GM21526 (cell line): ENCODE data around the gene TAF12.
A peak's percentile ranks its signal among the peaks of the same experiment; 100 is the strongest.
"Not testable (repeated sequence)": the region's sequence is repeated elsewhere in the genome, so short reads cannot be mapped to it uniquely, and the experiment has no call there.

ENCODE experiments used
- ATAC-seq: cut with Tn5 transposase; IDR thresholded peaks from one replicate; pipeline ENCODE4 v1.9.1; 2021; ENCODE audit warnings: moderate library complexity; ENCODE audit not compliant: unreplicated experiment, low FRiP score

The TAF12 gene

DNA sequence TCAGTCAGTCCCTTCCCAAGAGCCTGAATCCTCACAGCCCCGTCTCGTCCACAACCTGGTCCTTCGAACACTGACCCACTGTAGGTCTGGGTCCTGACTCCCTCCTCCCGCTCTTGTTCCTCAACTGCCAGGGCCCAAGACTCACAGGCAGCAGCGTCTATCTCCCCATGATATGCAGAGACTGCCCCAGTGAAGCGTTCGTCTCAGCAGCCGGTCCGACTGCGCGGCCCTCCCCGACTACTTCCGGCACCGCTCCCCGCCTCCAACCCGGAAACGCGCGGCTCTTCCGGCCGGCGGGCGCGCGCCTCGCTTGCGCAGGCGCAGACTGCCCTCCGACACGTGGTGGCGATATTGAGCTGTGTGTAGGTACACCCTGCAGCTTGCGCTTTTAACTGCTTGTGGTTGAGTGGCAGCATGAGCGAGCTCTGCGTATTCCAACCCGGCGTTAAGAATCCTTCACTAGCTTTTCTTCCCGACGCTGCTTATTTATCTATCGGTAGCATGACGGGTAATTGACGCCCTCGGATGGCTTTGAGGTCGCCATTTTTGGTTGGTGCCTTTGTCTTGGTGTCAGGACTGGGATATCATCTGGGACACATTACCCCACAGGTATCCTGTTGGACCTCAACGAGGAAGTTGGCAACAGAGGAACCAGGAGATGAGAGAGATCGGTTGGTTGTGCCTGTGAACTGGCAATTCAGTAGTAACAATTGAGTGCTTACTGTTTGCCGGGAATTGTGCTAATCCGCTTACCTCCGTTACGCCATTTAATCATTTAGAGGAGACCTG, at the start of gene TAF12:
TSS of gene TAF12 (minus strand) at position 221 of the 789 bp plus-strand sequence. CDS start 20,986 bp downstream, outside the sequence.
- peak; percentile 50 for ATAC-seq

GRCh38 chr1:28691627-28692026, 48.8 kb upstream of the TAF12 start:
- ATAC-seq, result not testable (repeated sequence)

GRCh38 chr1:28684937-28685336, 42.1 kb upstream of the TAF12 start:
- ATAC-seq, result no peak

DNA sequence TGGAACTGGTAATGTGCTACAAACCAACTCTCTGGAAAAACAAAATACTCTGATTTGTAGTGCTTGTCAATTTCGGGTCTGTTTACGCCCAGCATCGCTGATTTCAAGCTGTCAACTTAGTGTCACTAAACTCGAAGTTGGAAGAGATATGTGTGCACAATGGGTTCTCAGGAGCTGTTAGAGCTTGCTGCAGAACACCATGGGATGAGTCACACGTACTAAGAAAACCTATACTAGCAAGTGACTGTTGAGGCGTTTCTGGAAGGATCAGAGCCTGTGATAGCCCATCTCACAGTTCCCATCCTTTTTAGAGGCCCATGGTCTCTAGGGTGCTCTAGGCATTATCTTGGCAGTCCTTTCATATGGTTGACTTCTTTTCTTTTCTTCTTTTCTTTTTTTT, 40.0 kb upstream of the TAF12 start:
- ATAC-seq, result no peak

DNA sequence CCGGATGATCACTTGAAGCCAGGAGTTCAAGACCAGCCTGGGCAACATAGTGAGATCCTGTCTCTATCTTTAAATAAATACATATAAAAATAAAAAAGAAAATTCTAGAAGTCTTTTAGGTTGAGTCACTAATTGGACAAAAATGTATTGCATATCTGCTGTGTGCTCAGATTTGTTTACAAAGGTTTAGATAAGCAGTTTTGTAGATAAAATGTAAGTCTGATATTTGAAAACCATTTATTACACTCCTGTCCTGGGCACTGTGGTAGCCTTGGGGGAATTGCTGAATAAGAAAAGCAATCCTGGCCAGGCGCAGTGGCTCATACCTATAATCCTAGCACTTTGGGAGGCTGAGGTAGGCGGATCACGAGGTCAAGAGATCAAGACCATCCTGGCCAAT, 37.3 kb upstream of the TAF12 start:
- no peak for ATAC-seq

DNA sequence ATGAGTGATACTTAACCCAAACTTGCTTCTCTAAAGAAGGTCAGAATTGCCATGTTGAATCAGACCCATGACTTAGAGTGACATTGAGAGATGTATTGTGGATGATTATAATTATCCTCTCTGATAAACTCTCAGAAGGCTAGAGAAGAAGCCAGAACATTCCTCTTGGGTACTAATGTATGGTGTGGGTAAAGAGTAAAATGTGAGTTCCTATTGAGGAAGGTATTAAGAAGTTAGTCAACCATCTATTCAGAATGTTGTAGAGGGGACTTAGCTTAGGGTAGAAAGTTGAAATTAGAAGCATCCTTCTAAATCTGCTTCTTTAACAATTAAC, 33.0 kb upstream of the TAF12 start:
- ATAC-seq, result no peak

GRCh38 chr1:28672971-28673370, 30.1 kb upstream of the TAF12 start:
- ATAC-seq, result not testable (repeated sequence)

DNA sequence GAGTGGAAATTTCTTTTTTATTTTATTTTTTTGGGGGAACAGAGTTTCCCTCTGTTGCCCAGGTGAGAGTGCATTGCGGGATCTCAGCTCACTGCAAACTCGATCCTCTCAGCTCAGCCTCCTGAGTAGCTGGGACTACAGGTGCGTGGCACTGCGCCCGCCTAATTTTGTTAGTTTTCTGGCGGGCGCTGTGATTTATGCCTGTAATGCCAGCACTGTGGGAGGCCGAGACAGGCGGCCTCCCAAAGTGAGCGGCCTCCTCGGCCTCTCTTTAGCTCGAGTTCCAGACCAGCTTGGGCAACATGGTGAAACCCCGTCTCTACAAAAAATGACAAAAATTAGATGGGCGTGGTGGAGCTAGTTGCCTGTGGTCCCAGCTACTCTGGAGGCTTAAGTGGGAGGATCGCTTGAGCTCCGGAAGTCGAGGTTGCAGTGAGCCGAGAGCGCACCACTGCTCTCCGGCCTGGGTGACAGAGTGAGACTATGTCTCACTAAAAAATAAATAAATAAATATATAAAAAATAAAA, 28.4 kb upstream of the TAF12 start:
- ATAC-seq, result no peak

GRCh38 chr1:28668956-28669723, 26.3 kb upstream of the TAF12 start:
- peak; percentile 29 for ATAC-seq

GRCh38 chr1:28668191-28668955, 25.5 kb upstream of the TAF12 start, which contains the start of gene GMEB1:
GMEB1 (plus strand) TSS chr1:28668784; CDS start chr1:28683613, 14,829 bp downstream.
- peak; percentile 72 for ATAC-seq

- ATAC-seq, result no peak
Measured at GRCh38 chr1:28666806-28667205, 23.9 kb upstream of the TAF12 start.

GRCh38 chr1:28663871-28664470, 21.1 kb upstream of the TAF12 start:
- no peak for ATAC-seq

DNA sequence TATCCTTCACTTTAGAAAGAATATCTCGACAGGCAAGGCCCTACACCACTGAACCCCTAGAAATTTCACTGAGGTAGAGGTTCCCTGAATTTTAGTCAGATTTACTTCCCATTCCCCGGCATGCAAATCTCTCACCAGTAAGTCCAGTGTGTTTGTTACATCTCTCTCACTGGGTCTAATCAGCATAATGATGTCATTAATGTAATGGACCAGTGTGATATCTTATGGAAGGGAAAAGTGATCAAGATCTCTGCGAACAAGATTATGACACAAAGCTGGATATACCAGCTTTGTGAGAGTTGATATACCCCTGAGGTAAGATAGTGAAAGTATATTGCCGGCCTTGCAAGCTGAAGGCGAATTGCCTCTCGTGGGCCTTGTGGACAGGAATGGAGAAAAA, 13.5 kb upstream of the TAF12 start:
- no peak for ATAC-seq

DNA sequence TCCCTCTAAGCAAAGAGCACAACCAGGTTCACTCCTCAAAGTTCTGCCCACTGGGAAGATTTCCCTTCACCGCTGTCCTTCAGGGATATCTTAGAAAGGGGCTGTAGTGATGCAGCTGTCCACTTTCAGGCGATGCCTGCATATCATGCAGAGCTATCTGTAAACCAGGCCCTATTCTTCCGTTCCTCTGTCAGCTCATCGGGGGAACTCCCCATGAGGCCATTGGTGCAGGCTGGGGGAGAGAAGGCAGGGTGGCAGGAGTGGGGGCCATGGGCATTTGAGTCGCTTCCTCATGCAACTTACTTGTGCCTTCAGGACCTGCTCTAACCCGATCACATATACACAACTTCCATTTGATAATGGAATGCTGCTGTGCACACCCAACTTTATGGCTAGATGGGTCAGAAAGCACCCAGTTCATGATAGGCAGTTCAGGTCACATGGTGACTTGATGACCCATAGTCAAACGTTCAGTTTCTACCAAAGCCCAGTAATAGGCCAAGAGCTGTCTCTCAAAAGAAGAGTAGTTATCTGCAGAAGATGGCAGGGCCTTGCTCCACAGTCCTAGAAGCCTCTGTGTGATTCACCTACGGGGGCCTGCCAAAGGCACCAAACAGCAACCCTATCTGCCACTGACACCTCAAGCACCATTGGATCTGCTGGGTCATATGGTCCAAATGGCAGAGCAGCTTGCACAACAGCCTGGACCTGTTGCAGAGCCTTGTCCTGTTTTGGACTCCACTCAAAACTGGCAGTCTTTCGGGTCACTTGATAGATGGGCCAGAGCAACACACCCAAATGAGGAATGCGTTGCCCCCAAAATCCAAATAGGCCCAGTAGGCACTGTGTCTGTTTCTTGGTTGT, 12.8 kb upstream of the TAF12 start:
- not testable (repeated sequence) for ATAC-seq

- not testable (repeated sequence) for ATAC-seq
Measured at GRCh38 chr1:28653870-28654269, 11.0 kb upstream of the TAF12 start.

DNA sequence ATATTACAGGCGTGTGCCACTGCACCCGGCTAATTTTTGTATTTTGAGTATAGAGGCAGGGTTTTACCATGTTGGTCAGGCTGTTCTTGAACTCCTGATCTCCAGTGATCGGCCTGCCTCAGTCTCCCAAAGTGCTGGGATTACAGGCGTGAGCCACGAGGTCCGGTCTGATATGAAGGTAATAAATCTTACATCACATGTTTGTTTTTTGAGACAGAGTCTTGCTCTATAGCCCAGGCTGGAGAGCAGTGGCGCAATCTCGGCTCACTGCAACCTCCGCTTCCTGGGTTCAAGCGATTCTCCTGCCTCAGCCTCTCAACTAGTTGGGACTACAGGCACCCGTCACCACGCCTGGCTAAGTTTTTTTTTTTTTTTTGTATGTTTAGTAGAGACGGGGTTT, 10.2 kb upstream of the TAF12 start:
- not testable (repeated sequence) for ATAC-seq

DNA sequence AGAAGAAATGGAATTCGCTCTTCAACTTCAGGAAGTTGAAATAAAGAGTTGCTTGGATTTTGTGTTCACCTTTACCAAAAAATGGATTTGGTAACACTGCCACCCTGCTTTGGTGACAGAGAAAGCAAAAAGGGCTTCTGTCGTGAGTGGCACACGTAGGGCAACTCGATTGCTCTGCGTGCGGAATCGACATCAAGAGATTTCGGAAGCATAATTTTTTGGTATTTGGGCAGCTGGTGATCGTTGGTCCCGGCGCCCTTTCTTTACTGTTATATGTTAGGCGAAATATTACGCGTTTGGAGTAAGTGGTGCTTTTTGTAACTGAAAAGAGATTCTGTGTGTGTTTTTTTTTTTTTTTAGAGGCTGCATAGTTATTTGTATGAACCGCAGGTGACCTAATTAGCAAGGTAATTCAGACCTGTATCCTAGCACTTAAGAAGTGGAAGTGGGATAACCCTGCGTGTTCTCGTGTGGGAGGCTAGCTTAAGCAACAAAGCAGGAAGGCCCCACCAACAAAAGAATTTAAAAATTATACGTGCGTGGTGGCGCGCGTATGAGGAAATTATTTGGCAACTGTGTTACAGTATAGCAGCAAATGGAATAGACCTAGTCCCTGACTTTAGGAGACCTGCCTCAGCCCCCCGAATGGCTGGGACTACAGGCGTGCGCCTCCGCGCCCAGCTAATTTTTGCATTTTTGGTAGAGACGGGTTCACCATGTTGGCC, 5.8 kb upstream of the TAF12 start, which contains the start of gene RNU11:
TSS of gene RNU11 (plus strand) at position 127 of the 725 bp plus-strand sequence.
- ATAC-seq, result peak; percentile 54

- ATAC-seq, result peak; percentile 59
Measured at GRCh38 chr1:28648008-28648473, 5.2 kb upstream of the TAF12 start.

DNA sequence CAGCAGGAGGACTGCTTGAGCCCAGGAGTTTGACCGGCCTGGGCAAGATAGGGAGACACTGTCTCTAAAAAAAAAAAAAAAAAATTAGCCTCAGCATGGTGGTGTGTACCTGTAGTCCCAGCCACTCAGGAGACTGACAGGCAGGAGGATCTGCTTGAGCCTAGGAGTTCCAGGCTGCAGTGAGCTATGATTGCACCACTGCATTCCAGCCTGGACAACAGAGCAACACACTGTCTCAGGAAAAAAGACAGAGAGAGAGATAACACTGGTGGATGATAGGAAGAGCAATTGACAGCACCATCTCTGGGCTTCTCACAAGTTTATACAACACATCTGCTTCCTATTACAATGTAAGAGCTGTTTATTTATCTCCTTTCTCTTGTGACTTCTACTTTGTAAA, 3.2 kb upstream of the TAF12 start:
- no peak for ATAC-seq
